AG09319 (cell line): ENCODE data around the gene CCR7.

Experiments used
- DNase-seq: peaks from one replicate; pipeline ENCODE4 v3.0.0-alpha.2; 2010; ENCODE audit warnings: low read depth; ENCODE audit errors: extremely low read depth
- CTCF ChIP-seq: IDR thresholded peaks from 2 replicates; pipeline ENCODE4 v1.5.1; 2011; ENCODE audit warnings: low read depth, mild to moderate bottlenecking, inconsistent platforms, low read length, moderate library complexity

Gene CCR7

DNA sequence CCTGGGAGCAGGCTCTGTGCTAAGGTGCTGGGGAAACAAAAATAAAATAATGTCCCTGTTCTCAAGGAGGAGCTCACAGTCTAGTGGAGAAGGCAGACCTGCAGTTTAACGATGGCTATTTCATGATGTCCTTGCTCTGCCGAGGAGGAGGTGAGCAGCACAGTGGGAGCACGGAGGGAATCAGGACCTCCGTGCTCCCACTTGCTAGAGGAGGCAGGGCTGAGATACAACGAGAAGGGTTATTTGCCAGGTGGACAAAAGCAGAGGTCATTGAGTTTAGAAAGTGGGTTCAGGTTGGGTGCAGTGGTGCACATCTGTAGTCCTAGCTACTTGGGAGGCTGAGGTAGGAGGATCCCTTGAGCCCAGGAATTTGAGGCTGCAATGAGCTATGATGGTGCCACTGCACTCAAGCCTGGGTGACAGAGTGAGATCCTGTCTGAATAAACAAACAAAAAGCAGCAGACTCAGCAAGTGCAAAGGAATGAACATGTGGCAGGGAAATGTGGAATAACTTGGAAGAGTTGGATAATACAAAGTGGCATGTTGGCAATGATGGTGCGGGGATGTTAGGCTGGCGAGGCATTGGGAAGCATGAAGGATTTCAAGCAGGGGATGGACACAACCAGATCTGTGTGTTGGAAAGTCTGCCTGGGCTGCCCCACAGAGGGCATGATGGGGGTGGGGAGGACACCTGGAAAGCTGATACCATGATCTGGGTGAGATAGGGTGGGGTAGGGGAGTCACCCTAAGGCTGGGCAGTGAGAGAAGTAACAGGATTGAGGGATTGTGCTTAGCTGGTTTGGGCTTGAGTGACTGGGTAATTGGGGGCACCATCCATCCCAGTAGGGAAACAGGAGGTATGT, 51.0 kb downstream of the CCR7 start:
- no peak for DNase-seq
- no peak for TF ChIP-seq CTCF

- no peak for TF ChIP-seq CTCF
- no peak for DNase-seq
Observed at GRCh38 chr17:40511667-40512220, 53.5 kb downstream of the CCR7 start.

GRCh38 chr17:40511136-40511535, 54.1 kb downstream of the CCR7 start:
- no peak for TF ChIP-seq CTCF
- no peak for DNase-seq

GRCh38 chr17:40510328-40510648, 55.0 kb downstream of the CCR7 start:
- TF ChIP-seq CTCF: no peak
- no peak for DNase-seq

- no peak for TF ChIP-seq CTCF
- no peak for DNase-seq
Observed at GRCh38 chr17:40509626-40510327, 55.5 kb downstream of the CCR7 start.

GRCh38 chr17:40506786-40507185, 58.5 kb downstream of the CCR7 start:
- no peak for DNase-seq
- TF ChIP-seq CTCF: no peak
